T-helper 17 cell (primary cell): Measurements from ENCODE around the gene EFNB2. TPM values are rescaled to one million over a fixed set of nuclear protein-coding genes. Genes with fewer than 3 reads are reported as not detected.
A peak's percentile ranks its signal among the peaks of the same experiment; 100 is the strongest.

Experiments
- ATAC-seq: fragments of 150-1000 bp; cut with Tn5 transposase; 2 replicates; pipeline ENCODE4 v1.10.0; 2021; ENCODE audit warnings: mild to moderate bottlenecking, moderate library complexity
- DNase-seq, 3 donors: peaks; one replicate each; pipeline versions ENCODE4 v3.0.0 to v3.0.0-alpha.2; 2020 to 2021
- H3K9me3 ChIP-seq: one replicate; pipeline ENCODE4 v1.7.0; 2013; ENCODE audit warnings: low read length, mild to moderate bottlenecking; ENCODE audit not compliant: control insufficient read depth, poor library complexity, severe bottlenecking
- H3K27ac Mint-ChIP-seq: one replicate; pipeline ENCODE4 v1.8.0; 2022; ENCODE audit warnings: mild to moderate bottlenecking, moderate library complexity, mixed read lengths
- H3K27me3 Mint-ChIP-seq: one replicate; pipeline ENCODE4 v1.8.0; 2022; ENCODE audit warnings: mixed read lengths
- H3K36me3 Mint-ChIP-seq: one replicate; pipeline ENCODE4 v1.8.0; 2022; ENCODE audit warnings: low read depth, mixed read lengths
- H3K4me1 Mint-ChIP-seq: one replicate; pipeline ENCODE4 v1.8.0; 2022; ENCODE audit warnings: mild to moderate bottlenecking, mixed read lengths
- H3K4me3 Mint-ChIP-seq: one replicate; pipeline ENCODE4 v1.8.0; 2022; ENCODE audit warnings: mild to moderate bottlenecking, moderate library complexity, mixed read lengths
- total RNA-seq, 4 donors: library from RNA in 2 of 4; stranded (reverse) in 2 of 4; gene quantifications; one replicate each; pipeline ENCODE4 v1.2.3 and lab custom pipeline; 2022 to 2026

Gene EFNB2
- total RNA-seq, 2 donors from 2014 or later, result 0.35 to 0.37 TPM

GRCh38 chr13:106514928-106515634 lies 20.4 kb downstream of the EFNB2 start:
- ATAC-seq (no peak), DNase-seq (no peak)
- no peaks in the 10 kb centered on the region for H3K9me3 ChIP-seq
- peaks cover 54% of the 10 kb centered on the region for H3K27me3 Mint-ChIP-seq
- H3K4me1 Mint-ChIP-seq, result no peaks in the 10 kb centered on the region
- peaks cover 2% of the 10 kb centered on the region for H3K36me3 Mint-ChIP-seq
- H3K27ac Mint-ChIP-seq, result no peak overlapping the region
- no peak overlapping the region for H3K4me3 Mint-ChIP-seq

GRCh38 chr13:106513025-106513983 lies 22.2 kb downstream of the EFNB2 start:
- H3K27ac Mint-ChIP-seq, result no peak overlapping the region
- H3K4me3 Mint-ChIP-seq, result no peak overlapping the region
- peaks cover 54% of the 10 kb centered on the region for H3K27me3 Mint-ChIP-seq
- DNase-seq (no peak), ATAC-seq (no peak)
- no peaks in the 10 kb centered on the region for H3K9me3 ChIP-seq
- no peaks in the 10 kb centered on the region for H3K4me1 Mint-ChIP-seq
- peaks cover 2% of the 10 kb centered on the region for H3K36me3 Mint-ChIP-seq

DNA sequence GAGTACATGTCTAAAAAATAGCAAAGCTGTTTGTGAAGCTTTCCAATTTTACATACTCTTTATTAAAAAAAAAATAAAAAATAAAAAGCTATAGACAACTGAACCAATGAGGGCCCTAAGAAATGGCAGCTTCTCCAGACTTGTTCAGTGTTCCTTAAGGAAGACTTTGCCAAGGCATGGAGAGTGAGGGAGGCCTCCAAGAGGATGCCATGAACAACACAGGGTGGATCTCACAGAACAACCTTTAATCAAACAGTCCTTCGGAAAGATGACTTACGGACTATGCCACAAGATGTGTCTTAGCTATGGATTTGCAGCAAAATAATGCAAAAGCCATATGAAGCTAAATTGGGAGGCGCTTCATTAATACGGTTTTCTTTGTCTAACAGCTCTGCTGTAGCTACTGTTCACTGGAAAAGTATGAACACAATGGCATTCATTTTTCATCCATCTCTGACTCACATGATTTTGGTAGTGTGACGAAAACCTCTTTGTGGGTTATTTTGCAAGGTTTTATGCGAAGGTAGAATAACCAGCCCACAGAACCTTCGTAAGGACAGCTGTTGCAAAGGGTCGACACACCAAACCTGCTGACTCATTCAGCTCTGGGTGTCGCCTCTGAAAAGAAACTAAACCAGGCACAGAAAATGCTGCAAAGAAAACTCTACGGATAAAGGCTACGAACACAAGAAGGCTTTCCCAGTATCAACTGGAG lies 27.7 kb downstream of the EFNB2 start:
- Mint-ChIP-seq H3K36me3 (peaks cover 2% of the 10 kb centered on the region), H3K4me1 (peaks cover under 1% of the 10 kb centered on the region), H3K4me3 (no peak overlapping the region), H3K27me3 (peaks cover 46% of the 10 kb centered on the region), H3K27ac (no peak overlapping the region)
- no peak for ATAC-seq
- H3K9me3 ChIP-seq, result no peaks in the 10 kb centered on the region
- DNase-seq, result no peak

DNA sequence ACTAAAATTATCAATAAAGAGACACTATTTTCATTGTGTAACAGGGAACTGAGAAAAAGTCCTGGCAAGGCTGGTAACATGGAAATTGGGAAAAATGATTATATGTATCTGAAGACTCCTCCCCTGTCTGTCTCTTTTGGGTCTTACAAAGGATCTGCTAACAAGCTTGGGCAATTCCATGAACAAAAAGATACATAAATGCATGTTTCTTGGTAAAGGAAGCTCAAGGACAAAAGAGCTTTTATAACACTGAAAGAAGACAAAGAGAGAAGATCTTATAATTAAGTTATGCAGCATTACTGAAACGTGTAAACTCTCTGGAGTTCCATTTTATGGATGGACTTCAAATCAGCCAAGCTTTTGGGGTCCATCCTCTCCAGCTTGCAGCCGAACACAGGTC lies 29.2 kb downstream of the EFNB2 start:
- no peak overlapping the region for H3K27ac Mint-ChIP-seq
- H3K4me1 Mint-ChIP-seq, result peaks cover 4% of the 10 kb centered on the region
- H3K9me3 ChIP-seq, result no peaks in the 10 kb centered on the region
- no peak for DNase-seq
- H3K27me3 Mint-ChIP-seq, result peaks cover 47% of the 10 kb centered on the region
- ATAC-seq, result no peak
- H3K36me3 Mint-ChIP-seq, result no peaks in the 10 kb centered on the region
- no peak overlapping the region for H3K4me3 Mint-ChIP-seq

- Mint-ChIP-seq H3K27me3 (peaks cover 45% of the 10 kb centered on the region), H3K36me3 (no peaks in the 10 kb centered on the region), H3K4me3 (no peak overlapping the region), H3K27ac (no peak overlapping the region), H3K4me1 (peaks cover 4% of the 10 kb centered on the region)
- ATAC-seq (no peak), DNase-seq (no peak)
- H3K9me3 ChIP-seq, result no peaks in the 10 kb centered on the region
Observed at GRCh38 chr13:106505732-106506131, 29.7 kb downstream of the EFNB2 start.

- Mint-ChIP-seq H3K27ac (no peak overlapping the region), H3K36me3 (no peaks in the 10 kb centered on the region), H3K27me3 (peaks cover 49% of the 10 kb centered on the region), H3K4me3 (no peak overlapping the region), H3K4me1 (peaks cover 4% of the 10 kb centered on the region)
- DNase-seq (no peak), ATAC-seq (no peak)
- H3K9me3 ChIP-seq, result no peaks in the 10 kb centered on the region
Observed at GRCh38 chr13:106505295-106505694, 30.2 kb downstream of the EFNB2 start.

- no peak for DNase-seq
- peaks cover 6% of the 10 kb centered on the region for H3K4me1 Mint-ChIP-seq
- no peaks in the 10 kb centered on the region for H3K36me3 Mint-ChIP-seq
- H3K27me3 Mint-ChIP-seq, result peaks cover 57% of the 10 kb centered on the region
- H3K4me3 Mint-ChIP-seq, result no peak overlapping the region
- H3K9me3 ChIP-seq, result no peaks in the 10 kb centered on the region
- ATAC-seq, result no peak
- H3K27ac Mint-ChIP-seq, result no peak overlapping the region
Observed at GRCh38 chr13:106503730-106504453, 31.6 kb downstream of the EFNB2 start.

DNA sequence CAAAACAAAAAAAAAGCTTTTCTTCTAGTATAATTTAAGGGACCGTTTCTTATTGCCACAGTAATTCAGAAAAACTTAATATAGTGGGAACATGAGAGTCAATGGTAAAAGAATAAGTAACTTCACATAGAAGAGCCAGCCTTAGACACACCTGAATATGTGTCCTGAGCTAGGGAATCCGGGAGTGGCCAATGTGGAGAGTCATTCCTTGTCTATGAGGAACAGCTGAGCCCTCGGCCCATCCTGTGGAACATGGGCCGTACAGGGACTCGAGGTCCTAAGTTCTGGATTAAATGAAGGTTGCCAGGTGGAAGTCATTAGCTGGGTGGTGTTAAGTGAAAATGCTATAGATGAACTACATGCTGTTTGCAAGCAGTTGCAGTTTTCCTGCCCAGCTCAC lies 32.2 kb downstream of the EFNB2 start:
- H3K27ac Mint-ChIP-seq, result no peak overlapping the region
- H3K4me3 Mint-ChIP-seq, result no peak overlapping the region
- DNase-seq, result no peak
- no peaks in the 10 kb centered on the region for H3K9me3 ChIP-seq
- ATAC-seq, result no peak
- H3K36me3 Mint-ChIP-seq, result no peaks in the 10 kb centered on the region
- peaks cover 63% of the 10 kb centered on the region for H3K27me3 Mint-ChIP-seq
- H3K4me1 Mint-ChIP-seq, result peaks cover 6% of the 10 kb centered on the region

DNA sequence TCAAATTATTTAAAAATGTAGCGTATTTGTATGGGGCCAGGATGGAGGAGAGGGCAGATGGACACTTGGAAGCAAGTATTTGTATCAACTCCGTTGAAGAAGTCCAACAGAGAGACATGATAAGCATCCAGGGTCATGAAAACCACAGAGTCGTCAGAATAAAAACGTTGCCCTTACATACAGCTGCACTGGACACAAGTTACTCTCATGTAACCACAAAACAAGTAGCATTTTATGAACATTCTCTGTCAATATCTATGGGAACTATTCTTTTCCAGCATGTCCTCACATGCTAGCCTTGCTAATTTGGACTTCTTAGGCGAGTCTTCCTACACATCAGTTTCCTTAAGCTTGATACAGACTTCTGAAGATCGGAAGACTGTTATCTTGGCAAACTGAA lies 35.0 kb downstream of the EFNB2 start:
- Mint-ChIP-seq H3K27ac (no peak overlapping the region), H3K4me3 (no peak overlapping the region), H3K4me1 (peaks cover 8% of the 10 kb centered on the region), H3K27me3 (peaks cover 86% of the 10 kb centered on the region), H3K36me3 (no peaks in the 10 kb centered on the region)
- DNase-seq, result no peak
- no peak for ATAC-seq
- H3K9me3 ChIP-seq, result no peaks in the 10 kb centered on the region

DNA sequence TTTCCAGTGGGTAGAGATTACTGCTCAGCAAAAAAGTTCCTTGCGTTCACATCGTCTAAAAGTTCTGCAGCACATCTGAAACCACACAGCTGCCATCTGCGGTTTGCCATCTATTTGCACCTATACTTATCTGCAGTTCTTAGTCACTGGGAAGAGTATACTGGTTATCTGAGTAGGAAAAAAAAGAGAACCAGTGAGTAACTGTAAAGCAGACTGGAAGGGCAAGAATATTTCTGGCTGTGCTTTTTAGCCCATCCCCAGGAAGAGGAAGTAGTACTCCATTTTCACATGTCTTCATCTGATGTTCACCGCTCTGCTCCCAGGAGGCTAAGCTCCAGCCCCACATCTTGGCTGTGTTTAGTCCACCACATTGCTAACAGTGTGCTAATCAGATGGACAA lies 35.6 kb downstream of the EFNB2 start:
- ATAC-seq, result peak; percentile 21
- Mint-ChIP-seq H3K4me3 (no peak overlapping the region), H3K27me3 (peaks cover 83% of the 10 kb centered on the region), H3K36me3 (no peaks in the 10 kb centered on the region), H3K27ac (no peak overlapping the region), H3K4me1 (peaks cover 8% of the 10 kb centered on the region)
- no peak for DNase-seq
- no peaks in the 10 kb centered on the region for H3K9me3 ChIP-seq

DNA sequence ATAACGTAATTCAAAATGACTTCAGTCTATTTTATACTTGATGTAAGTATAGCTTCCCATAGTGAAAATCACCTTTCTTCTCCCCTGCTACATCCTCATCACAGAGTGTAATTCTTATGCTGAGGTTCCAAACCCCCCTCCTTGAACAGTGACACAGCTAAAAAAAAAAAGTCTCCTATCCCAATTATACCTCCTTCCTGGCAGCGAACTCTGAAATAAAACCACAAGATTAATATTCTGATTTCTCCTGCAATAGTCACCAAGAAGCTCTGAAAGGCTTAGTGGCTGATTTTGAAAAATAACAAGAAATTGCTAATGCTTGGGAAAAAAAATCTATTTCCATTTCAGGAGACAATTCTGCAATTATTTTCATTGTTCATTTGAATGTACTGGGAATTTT lies 36.3 kb downstream of the EFNB2 start:
- H3K27me3 Mint-ChIP-seq, result peaks cover 81% of the 10 kb centered on the region

DNA sequence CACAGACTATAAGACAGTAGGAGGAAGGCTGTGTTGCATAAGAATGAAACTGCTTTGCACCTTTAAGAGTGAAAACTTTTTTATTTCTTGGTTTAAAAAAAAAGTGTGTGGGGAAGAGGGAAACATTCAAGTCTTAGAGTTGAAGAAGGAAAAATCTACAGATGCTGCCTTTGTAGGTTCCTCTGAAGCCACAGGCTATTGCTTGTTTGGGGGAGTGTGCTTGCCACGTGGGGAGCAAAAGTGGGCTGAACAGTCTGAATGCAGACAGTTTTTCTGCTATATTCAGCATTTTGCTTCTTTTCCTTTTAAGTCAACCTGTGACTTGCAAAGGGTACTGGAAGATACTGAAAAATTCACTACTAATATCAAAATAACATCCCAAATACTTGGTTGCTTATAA lies 36.9 kb downstream of the EFNB2 start:
- ATAC-seq, result no peak
- H3K27ac Mint-ChIP-seq, result no peak overlapping the region

More for the DNA sequence above, 36.3 kb downstream of the EFNB2 start:
- H3K4me3 Mint-ChIP-seq, result no peak overlapping the region
- H3K4me1 Mint-ChIP-seq, result peaks cover 8% of the 10 kb centered on the region
- no peaks in the 10 kb centered on the region for H3K36me3 Mint-ChIP-seq
- no peak for ATAC-seq
- no peak overlapping the region for H3K27ac Mint-ChIP-seq
- DNase-seq, result no peak
- no peaks in the 10 kb centered on the region for H3K9me3 ChIP-seq

More for the DNA sequence above, 36.9 kb downstream of the EFNB2 start:
- no peaks in the 10 kb centered on the region for H3K36me3 Mint-ChIP-seq
- peaks cover 80% of the 10 kb centered on the region for H3K27me3 Mint-ChIP-seq
- peaks cover 11% of the 10 kb centered on the region for H3K4me1 Mint-ChIP-seq
- no peaks in the 10 kb centered on the region for H3K9me3 ChIP-seq
- no peak for DNase-seq
- no peak overlapping the region for H3K4me3 Mint-ChIP-seq
